ENCODE results near the gene PTOV1. TPM values are rescaled to one million over a fixed set of nuclear protein-coding genes. Genes with fewer than 3 reads are reported as not detected.

PTOV1 gene
- total RNA-seq, result 44.5 and 60.0 TPM in 2 replicates

DNA sequence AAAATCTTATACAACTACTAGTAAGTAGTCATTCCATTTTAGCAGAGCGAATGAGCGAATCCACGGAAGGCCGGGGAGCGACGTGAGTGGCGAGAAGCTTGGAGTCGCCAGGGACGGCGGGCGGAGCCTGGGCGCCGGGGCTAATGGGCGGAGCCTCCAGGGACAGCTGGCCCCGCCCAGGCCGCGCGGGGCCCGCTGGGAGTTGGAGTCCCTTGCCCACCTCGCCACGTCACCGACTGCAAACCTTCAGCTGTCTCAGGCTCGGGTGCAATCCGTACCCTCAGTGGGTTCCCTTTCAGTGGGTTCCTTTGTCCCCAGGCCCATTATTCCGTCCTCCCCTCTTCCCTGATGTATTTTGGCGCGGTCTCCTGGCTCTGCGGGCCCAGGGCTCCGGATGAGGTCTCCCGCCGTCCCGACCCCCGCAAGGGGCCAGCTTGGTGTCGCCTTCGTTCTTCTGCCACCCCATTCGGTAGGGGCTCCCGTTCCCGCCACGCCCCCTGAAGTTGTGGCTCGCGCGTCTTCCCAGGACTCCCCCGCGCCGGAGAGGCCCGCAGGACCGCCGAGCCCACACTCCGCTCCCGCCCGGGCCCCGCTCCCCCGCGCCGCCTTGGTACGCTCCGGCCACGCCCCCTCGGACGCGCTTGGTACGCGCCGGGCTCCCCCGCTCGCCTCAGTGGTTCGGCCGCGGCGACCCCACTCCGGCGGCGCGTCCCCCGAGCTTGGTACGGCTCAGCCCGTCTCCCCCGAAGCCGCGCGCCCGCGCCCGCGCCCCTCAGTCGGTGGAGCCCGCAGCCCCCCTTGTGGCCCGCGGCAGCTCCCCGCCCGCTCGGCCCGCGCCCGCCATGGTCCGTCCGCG, at the start of gene PTOV1:
TSS of gene PTOV1 (plus strand) at position 673 of the 856 bp plus-strand sequence.

GRCh38 chr19:49812997-49813861, 37.7 kb upstream of the PTOV1 start, which contains the start of gene FUZ:
Gene FUZ (minus strand): TSS chr19:49813292. CDS start chr19:49813106, 186 bp downstream.

GRCh38 chr19:49817964-49818648, 32.9 kb upstream of the PTOV1 start, which contains the start of gene MED25:
Gene MED25 (plus strand): TSS chr19:49818289. CDS start chr19:49818342, 53 bp downstream.

GRCh38 chr19:49866933-49867782, 16.2 kb downstream of the PTOV1 start, which contains the start of gene PNKP:
Gene PNKP (minus strand): TSS chr19:49867576. CDS start chr19:49867204, 372 bp downstream.

GRCh38 chr19:49877020-49877878, 26.3 kb downstream of the PTOV1 start, which contains the start of the genes AKT1S1 and TBC1D17:
Gene AKT1S1 (minus strand): TSS chr19:49877355. CDS start chr19:49873295, 4,060 bp downstream.
Gene TBC1D17 (plus strand): TSS chr19:49877702. CDS start chr19:49877724, 22 bp downstream.

DNA sequence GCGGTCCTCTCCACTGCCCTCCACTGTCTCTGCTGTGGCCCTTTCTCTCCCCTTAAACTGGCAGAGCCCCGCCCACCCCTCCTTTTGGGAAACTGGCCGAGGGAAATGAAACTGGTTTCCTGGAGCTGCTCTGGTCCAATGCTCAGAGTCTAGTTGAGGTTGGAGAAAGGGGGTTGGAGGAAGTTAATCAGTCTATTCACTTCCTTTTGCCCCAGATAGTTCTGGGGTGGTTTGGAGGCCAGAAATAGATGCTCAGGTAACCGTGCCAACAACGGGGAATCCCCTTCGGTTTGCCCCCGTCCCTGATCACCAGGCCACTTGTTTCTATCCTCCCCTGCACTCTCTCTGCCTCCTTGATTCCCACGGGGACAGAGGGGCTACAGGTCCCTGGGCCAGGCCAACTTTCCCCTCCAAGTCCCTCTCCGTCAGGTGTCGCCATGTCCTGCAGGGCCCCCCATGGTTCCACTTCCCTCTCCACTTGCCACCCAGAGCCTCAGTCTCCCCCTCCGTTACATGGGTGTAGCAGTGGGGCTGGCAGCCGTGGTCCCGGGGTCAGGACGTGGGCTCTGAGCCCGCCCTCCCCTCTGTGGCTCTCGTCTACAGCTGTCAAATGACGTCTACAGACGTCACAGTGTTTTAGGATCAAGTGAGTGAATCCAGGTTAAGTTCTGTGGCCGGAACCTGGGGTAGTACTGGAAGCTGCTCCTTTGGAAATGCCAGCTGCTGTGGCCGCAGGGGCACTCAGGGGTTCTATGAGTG, 46.1 kb downstream of the PTOV1 start, which contains the start of gene IL4I1:
TSS of gene IL4I1 (minus strand) at position 25 of the 759 bp plus-strand sequence. CDS start 727 bp downstream, outside the sequence.

Other genes with a start within 250 kb of the PTOV1 start
- gene RRAS, start 211.0 kb upstream of the PTOV1 start, total RNA-seq, result 41.3 and 58.6 TPM in 2 replicates
- gene SCAF1, start 208.9 kb upstream of the PTOV1 start, total RNA-seq, result 17.3 and 18.1 TPM in 2 replicates
- gene IRF3, start 185.3 kb upstream of the PTOV1 start, total RNA-seq, result 43.1 and 45.6 TPM in 2 replicates
- gene BCL2L12, start 185.2 kb upstream of the PTOV1 start, total RNA-seq, result 3.2 and 7.5 TPM in 2 replicates
- 325 and 532 TPM in 2 replicates for gene PRMT1, start 173.9 kb upstream of the PTOV1 start, total RNA-seq
- 0.66 and 0.87 TPM in 2 replicates for gene ADM5, start 161.6 kb upstream of the PTOV1 start, total RNA-seq
- gene CPT1C, start 160.0 kb upstream of the PTOV1 start, total RNA-seq, result 15.6 and 25.6 TPM in 2 replicates
- gene TSKS, start 87.9 kb upstream of the PTOV1 start, total RNA-seq, result 0.12 TPM in 1 of 2 replicates, not detected in the other
- 76.3 and 88.5 TPM in 2 replicates for gene AP2A1, start 84.2 kb upstream of the PTOV1 start, total RNA-seq
- gene FUZ, start 37.9 kb upstream of the PTOV1 start, total RNA-seq, result 19.0 and 25.4 TPM in 2 replicates
- 17.6 and 20.6 TPM in 2 replicates for gene MED25, start 32.9 kb upstream of the PTOV1 start, total RNA-seq
- 67.9 and 72.8 TPM in 2 replicates for gene PNKP, start 16.4 kb downstream of the PTOV1 start, total RNA-seq
- 7.5 and 10.4 TPM in 2 replicates for gene AKT1S1, start 26.2 kb downstream of the PTOV1 start, total RNA-seq
- 11.6 and 14.7 TPM in 2 replicates for gene TBC1D17, start 26.5 kb downstream of the PTOV1 start, total RNA-seq
- gene IL4I1, start 45.7 kb downstream of the PTOV1 start, total RNA-seq, result 1.2 and 1.3 TPM in 2 replicates
- 5.1 and 7.9 TPM in 2 replicates for gene ATF5, start 78.0 kb downstream of the PTOV1 start, total RNA-seq
- 20.6 and 32.6 TPM in 2 replicates for gene NUP62, start 78.3 kb downstream of the PTOV1 start, total RNA-seq
- gene SIGLEC11, start 110.0 kb downstream of the PTOV1 start, total RNA-seq, result not detected in 2 replicates
- gene VRK3, start 174.2 kb downstream of the PTOV1 start, total RNA-seq, result 23.0 and 26.5 TPM in 2 replicates
- 6.5 and 10.7 TPM in 2 replicates for gene ZNF473, start 174.8 kb downstream of the PTOV1 start, total RNA-seq